ENCODE measurements around the gene MAMDC4.

DNA sequence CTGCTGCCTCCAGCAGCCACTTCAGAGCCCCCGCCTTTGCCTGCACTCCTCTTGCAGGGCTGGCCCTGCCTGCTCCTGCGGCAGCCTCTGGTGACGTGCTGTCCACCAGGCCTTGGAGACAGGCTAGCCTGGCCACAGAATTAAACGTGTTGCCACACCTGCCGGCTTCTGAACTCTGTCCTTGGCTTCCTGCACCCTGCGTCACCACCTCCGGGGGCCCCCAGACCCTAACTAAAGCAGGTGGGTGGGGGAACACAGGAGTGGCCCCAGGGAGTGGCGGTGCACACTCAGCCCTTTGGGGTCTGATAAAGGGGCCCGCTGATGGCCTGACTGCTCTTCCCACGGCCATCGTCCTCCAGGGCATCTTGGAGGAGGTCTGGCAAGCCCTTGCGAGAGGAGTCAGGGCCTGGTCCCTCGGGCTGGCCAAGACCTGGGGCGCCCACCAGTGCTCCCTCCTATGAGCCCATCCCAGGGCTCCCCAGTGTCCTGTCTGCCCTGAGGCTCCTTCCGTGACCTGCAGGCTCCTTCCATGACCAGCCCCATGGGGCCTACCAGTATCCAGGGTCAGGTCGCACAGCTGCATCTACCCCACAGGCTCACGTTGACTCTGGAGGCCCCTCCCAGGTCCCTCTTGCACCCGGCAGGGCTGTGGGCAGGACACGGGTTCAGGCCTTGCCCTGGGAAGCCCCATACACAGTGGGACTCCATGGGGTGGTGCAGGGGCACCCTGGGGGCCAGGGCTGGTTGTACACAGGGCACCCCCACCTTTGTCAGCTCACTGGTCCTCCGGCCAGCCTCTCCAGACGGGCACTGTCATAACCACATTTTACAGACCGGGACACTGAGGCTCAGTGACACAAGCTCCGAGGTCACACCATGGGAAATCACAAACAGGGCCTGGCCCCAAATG lies 1.0 kb upstream of the MAMDC4 start:
- TF ChIP-seq, protein P1, sequence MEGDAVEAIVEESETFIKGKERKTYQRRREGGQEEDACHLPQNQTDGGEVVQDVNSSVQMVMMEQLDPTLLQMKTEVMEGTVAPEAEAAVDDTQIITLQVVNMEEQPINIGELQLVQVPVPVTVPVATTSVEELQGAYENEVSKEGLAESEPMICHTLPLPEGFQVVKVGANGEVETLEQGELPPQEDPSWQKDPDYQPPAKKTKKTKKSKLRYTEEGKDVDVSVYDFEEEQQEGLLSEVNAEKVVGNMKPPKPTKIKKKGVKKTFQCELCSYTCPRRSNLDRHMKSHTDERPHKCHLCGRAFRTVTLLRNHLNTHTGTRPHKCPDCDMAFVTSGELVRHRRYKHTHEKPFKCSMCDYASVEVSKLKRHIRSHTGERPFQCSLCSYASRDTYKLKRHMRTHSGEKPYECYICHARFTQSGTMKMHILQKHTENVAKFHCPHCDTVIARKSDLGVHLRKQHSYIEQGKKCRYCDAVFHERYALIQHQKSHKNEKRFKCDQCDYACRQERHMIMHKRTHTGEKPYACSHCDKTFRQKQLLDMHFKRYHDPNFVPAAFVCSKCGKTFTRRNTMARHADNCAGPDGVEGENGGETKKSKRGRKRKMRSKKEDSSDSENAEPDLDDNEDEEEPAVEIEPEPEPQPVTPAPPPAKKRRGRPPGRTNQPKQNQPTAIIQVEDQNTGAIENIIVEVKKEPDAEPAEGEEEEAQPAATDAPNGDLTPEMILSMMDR (IDR thresholded peaks at IDR 0.05; ENCODE audit: insufficient read depth, low read depth, low read length), result no peak
- TF ChIP-seq EZH2 (IDR thresholded peaks at IDR 0.05; ENCODE audit: insufficient read depth, low read length), result no peak
